Fibroblast of gingiva (primary cell): ENCODE data around the gene GLCE.
A peak's percentile ranks its signal among the peaks of the same experiment; 100 is the strongest.

Experiments used
- DNase-seq: peaks from one replicate; pipeline ENCODE4 v3.0.0-alpha.2; 2011; ENCODE audit warnings: low read depth

Gene GLCE

GRCh38 chr15:69320977-69321554 is 160.6 kb downstream of the GLCE start:
- peak; percentile 21 for DNase-seq
